Gastrocnemius medialis (tissue), 4 donors: ENCODE results near the gene SAMD10. TPM values are rescaled to one million over a fixed set of nuclear protein-coding genes. Genes with fewer than 3 reads are reported as not detected.

Experiments used
- ATAC-seq, 2 donors: fragments of 150-250 bp; one replicate each; pipeline ENCODE4 v1.9.1; 2016
- DNase-seq, 2 donors: peaks; one replicate each; pipeline ENCODE4 v3.0.0-alpha.2; 2019
- H3K27ac ChIP-seq, 4 donors: fragments of 200-600 bp; sonication (generic); 1 replicate in 1 of 4; 2 replicates in 3 of 4; pipeline ENCODE4 v1.5.1; 2016 to 2018; ENCODE audit warnings: mild to moderate bottlenecking in 2 of 4, moderate library complexity in 1 of 4
- H3K27me3 ChIP-seq, 3 donors: fragments of 200-600 bp; sonication (generic) in 2 of 3; 1 replicate in 1 of 3; 2 replicates in 2 of 3; pipeline versions ENCODE4 v1.5.1 to v1.6.0; 2016 to 2019; ENCODE audit warnings: mild to moderate bottlenecking in 1 of 3, moderate library complexity in 1 of 3
- H3K36me3 ChIP-seq, 2 donors: fragments of 200-600 bp; sonication (generic) in 1 of 2; one replicate each; pipeline ENCODE4 v1.5.1; 2017 to 2018
- H3K4me1 ChIP-seq, 2 donors: fragments of 200-600 bp; sonication (generic) in 1 of 2; one replicate each; pipeline ENCODE4 v1.5.1; 2016 to 2017; ENCODE audit warnings: mild to moderate bottlenecking in 2 of 2
- H3K4me3 ChIP-seq, 4 donors: fragments of 200-600 bp; sonication (generic) in 3 of 4; 1 replicate in 1 of 4; 2 replicates in 3 of 4; pipeline ENCODE4 v1.5.1; 2016 to 2019; ENCODE audit warnings: mild to moderate bottlenecking in 2 of 4
- H3K9me3 ChIP-seq, 3 donors: fragments of 200-600 bp; sonication (generic) in 2 of 3; 1 replicate in 1 of 3; 2 replicates in 2 of 3; pipeline ENCODE4 v1.5.1; 2016 to 2019
- CTCF ChIP-seq, 5 experiments: fragments of 450-650 bp in 3 of 5; fragments of 200-600 bp in 2 of 5; sonication (generic) in 2 of 5; IDR thresholded peaks in 4 of 5; conservative IDR thresholded peaks in 1 of 5; 1 replicate in 4 of 5; 2 replicates in 1 of 5; pipeline ENCODE4 v1.5.1; 2016 to 2019; ENCODE audit warnings: antibody characterized with exemption in 5 of 5, mild to moderate bottlenecking in 3 of 5, moderate library complexity in 3 of 5
- POLR2A ChIP-seq, 2 donors: fragments of 450-650 bp; IDR thresholded peaks; one replicate each; pipeline ENCODE4 v1.6.1; 2017; ENCODE audit warnings: antibody characterized with exemption in 2 of 2, mild to moderate bottlenecking in 2 of 2, moderate library complexity in 2 of 2
- in situ Hi-C, 4 donors: fragments of 200-750 bp; cut with MboI; loops; one replicate each; pipeline versions ENCODE4 v1.15.0 to v1.8.0; 2017; ENCODE audit warnings: low sequenced_read_pairs in 4 of 4
- intact Hi-C: fragments of 100-400 bp; cut with DNase I; formaldehyde crosslinking; loops from one replicate; pipeline ENCODE4 v1.15.1; 2023; ENCODE audit warnings: low total_unique reads
- total RNA-seq, 4 donors: library from RNA; depleted of rRNA; stranded (reverse); fragments of >200 nt; gene quantifications; one replicate each; pipeline versions ENCODE4 v1.1.0 to v1.2.3, GENCODE V29; 2016

SAMD10 gene
- total RNA-seq, 4 donors from 2014 or later, result 0.24 to 1.9 (median 1.0) TPM; not detected in 1

DNA sequence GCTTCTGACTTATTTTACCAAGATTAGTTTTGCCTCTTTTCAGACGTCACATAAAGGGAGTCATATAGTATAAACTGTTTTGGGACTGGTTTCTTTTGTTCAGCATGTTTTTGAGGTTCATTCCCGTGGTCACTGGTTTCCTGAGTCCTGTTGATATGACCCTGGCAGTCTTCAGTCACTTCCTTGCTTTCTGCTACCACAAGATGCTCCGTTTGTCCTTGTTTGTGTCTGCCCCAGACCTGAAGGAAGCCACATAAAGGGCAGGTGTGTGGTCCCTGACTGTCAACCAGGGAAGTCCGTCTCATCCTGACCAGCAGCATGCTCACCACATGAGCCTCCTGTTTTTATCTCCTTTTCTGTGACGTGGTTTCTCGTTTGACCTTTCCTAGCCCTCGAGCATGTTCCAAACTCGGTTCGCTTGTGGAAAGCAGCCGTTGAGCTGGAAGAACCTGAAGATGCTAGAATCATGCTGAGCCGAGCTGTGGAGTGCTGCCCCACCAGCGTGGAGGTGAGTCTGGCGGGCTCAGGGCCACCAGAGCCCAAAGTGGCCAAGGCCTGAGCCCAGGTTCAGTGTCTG, 30.5 kb upstream of the SAMD10 start:
- in situ Hi-C loops (no loop called here), intact Hi-C loops (no loop called here)
- H3K9me3 ChIP-seq, result no peaks in the 10 kb centered on the region
- peaks cover 0 to 46% of the 10 kb centered on the region in 2 donors for H3K36me3 ChIP-seq
- DNase-seq (no peak), ATAC-seq (no peak)
- no peaks in the 10 kb centered on the region for H3K4me1 ChIP-seq
- H3K27ac ChIP-seq, result no peak overlapping the region
- H3K4me3 ChIP-seq, result no peak overlapping the region
- no peaks in the 10 kb centered on the region for H3K27me3 ChIP-seq
- TF ChIP-seq CTCF (IDR thresholded peaks at IDR 0.05 in 4 of 5, conservative IDR thresholded peaks at IDR 0.05 in 1 of 5) (no peak), POLR2A (IDR thresholded peaks at IDR 0.05) (no peak)

GRCh38 chr20:64006902-64007301, 27.5 kb upstream of the SAMD10 start:
- Histone ChIP-seq H3K9me3 (no peaks in the 10 kb centered on the region), H3K27ac (no peak overlapping the region), H3K4me1 (no peaks in the 10 kb centered on the region), H3K27me3 (no peaks in the 10 kb centered on the region), H3K4me3 (no peak overlapping the region), H3K36me3 (peaks cover 0 to 47% of the 10 kb centered on the region in 2 donors)
- in situ Hi-C loops (no loop called here), intact Hi-C loops (no loop called here)
- ATAC-seq (no peak), DNase-seq (no peak)
- TF ChIP-seq POLR2A (IDR thresholded peaks at IDR 0.05) (no peak), CTCF (IDR thresholded peaks at IDR 0.05 in 4 of 5, conservative IDR thresholded peaks at IDR 0.05 in 1 of 5) (no peak)

- no peak for TF ChIP-seq CTCF (IDR thresholded peaks at IDR 0.05 in 4 of 5, conservative IDR thresholded peaks at IDR 0.05 in 1 of 5)
- TF ChIP-seq POLR2A (IDR thresholded peaks at IDR 0.05), result no peak
- DNase-seq (no peak), ATAC-seq (no peak)
- no peak overlapping the region for H3K27ac ChIP-seq
- intact Hi-C loops, result no loop called here
- peaks cover 0 to 47% of the 10 kb centered on the region in 2 donors for H3K36me3 ChIP-seq
- in situ Hi-C loops, result no loop called here
- H3K4me3 ChIP-seq, result no peak overlapping the region
- no peaks in the 10 kb centered on the region for H3K4me1 ChIP-seq
- H3K27me3 ChIP-seq, result no peaks in the 10 kb centered on the region
- no peaks in the 10 kb centered on the region for H3K9me3 ChIP-seq
Observed at GRCh38 chr20:64006490-64006889, 27.0 kb upstream of the SAMD10 start.

DNA sequence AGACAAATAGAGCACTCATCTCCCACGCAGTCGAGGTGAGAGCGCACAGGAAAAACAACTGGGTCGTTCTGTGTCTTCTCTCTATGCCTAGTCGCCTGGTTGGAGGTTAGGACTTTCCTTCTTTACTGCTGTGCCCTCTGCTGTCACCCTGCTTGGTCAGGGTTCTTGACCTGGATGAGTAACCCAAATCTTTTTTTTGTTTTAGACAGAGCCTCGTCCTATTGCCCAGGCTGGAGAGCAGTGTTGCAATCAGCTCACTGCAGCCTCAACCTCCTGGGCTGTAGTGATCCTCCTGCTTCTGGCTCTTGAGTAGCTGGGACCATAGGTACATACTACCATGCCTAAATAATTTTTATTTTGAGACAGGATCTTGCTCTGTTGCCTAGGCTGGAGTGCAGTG, 26.0 kb upstream of the SAMD10 start:
- ATAC-seq, result no peak
- intact Hi-C loops, result no loop called here
- H3K36me3 ChIP-seq, result peaks cover 0 to 46% of the 10 kb centered on the region in 2 donors
- DNase-seq, result no peak
- in situ Hi-C loops, result no loop called here
- no peaks in the 10 kb centered on the region for H3K27me3 ChIP-seq
- TF ChIP-seq CTCF (IDR thresholded peaks at IDR 0.05 in 4 of 5, conservative IDR thresholded peaks at IDR 0.05 in 1 of 5), result no peak
- TF ChIP-seq POLR2A (IDR thresholded peaks at IDR 0.05), result no peak
- H3K4me3 ChIP-seq, result no peak overlapping the region
- no peaks in the 10 kb centered on the region for H3K4me1 ChIP-seq
- no peak overlapping the region for H3K27ac ChIP-seq
- no peaks in the 10 kb centered on the region for H3K9me3 ChIP-seq
